NCI-H187 treated with DMSO at 0.1 percent for 48 hours (cell line): Measurements from ENCODE around the gene PPIE.

Source experiments
- DNase-seq: peaks from one replicate; lab custom pipeline; 2025; lab: John Stamatoyannopoulos, UW

Gene PPIE

GRCh38 chr1:39720094-39720999, 18.3 kb upstream of the PPIE start:
- peak; percentile 24 for DNase-seq

GRCh38 chr1:39721664-39722063, 17.0 kb upstream of the PPIE start:
- no peak for DNase-seq

- no peak for DNase-seq
Measured at GRCh38 chr1:39722495-39722894, 16.2 kb upstream of the PPIE start.

- DNase-seq, result no peak
Measured at GRCh38 chr1:39726600-39726999, 12.1 kb upstream of the PPIE start.

- DNase-seq, result no peak
Measured at GRCh38 chr1:39727221-39727931, 11.3 kb upstream of the PPIE start.

GRCh38 chr1:39727932-39728317, 10.8 kb upstream of the PPIE start:
- no peak for DNase-seq

- no peak for DNase-seq
Measured at GRCh38 chr1:39729030-39729429, 9.7 kb upstream of the PPIE start.

GRCh38 chr1:39729842-39730241, 8.8 kb upstream of the PPIE start:
- no peak for DNase-seq

- DNase-seq, result no peak
Measured at GRCh38 chr1:39732730-39733129, 6.0 kb upstream of the PPIE start.

- DNase-seq, result no peak
Measured at GRCh38 chr1:39733161-39733560, 5.5 kb upstream of the PPIE start.

- no peak for DNase-seq
Measured at GRCh38 chr1:39735731-39736130, 3.0 kb upstream of the PPIE start.

- DNase-seq, result no peak
Measured at GRCh38 chr1:39737546-39738169, 1.0 kb upstream of the PPIE start.

- no peak for DNase-seq
Measured at GRCh38 chr1:39745016-39745670, 6.5 kb downstream of the PPIE start.

- DNase-seq, result no peak
Measured at GRCh38 chr1:39751595-39751994, 12.9 kb downstream of the PPIE start.

GRCh38 chr1:39752703-39753102, 14.0 kb downstream of the PPIE start:
- DNase-seq, result no peak

GRCh38 chr1:39753132-39754025, 14.7 kb downstream of the PPIE start:
- DNase-seq, result no peak

- DNase-seq, result no peak
Measured at GRCh38 chr1:39754026-39754570, 15.4 kb downstream of the PPIE start.

GRCh38 chr1:39754906-39755504, 16.3 kb downstream of the PPIE start:
- DNase-seq, result no peak

- no peak for DNase-seq
Measured at GRCh38 chr1:39755965-39756659, 17.4 kb downstream of the PPIE start.

GRCh38 chr1:39757501-39757900, 18.8 kb downstream of the PPIE start:
- DNase-seq, result no peak
